OCI-LY7 (cell line): ENCODE measurements around the gene ARHGEF11.

Experiments
- EZH2phosphoT487 ChIP-seq: fragments of 200-600 bp; sonication (generic); IDR thresholded peaks from 2 replicates; pipeline ENCODE4 v1.6.1; 2018; ENCODE audit warnings: low read depth, borderline replicate concordance, mild to moderate bottlenecking, mixed run types, antibody characterized with exemption, low read length, moderate library complexity, mixed read lengths
- TF ChIP-seq, protein P1 (sequence below): fragments of 200-600 bp; sonication (generic); conservative IDR thresholded peaks from 2 replicates; pipeline ENCODE4 v1.5.1; 2014; ENCODE audit warnings: mild to moderate bottlenecking, antibody characterized with exemption, low read length, moderate library complexity, mixed read lengths

DNA sequence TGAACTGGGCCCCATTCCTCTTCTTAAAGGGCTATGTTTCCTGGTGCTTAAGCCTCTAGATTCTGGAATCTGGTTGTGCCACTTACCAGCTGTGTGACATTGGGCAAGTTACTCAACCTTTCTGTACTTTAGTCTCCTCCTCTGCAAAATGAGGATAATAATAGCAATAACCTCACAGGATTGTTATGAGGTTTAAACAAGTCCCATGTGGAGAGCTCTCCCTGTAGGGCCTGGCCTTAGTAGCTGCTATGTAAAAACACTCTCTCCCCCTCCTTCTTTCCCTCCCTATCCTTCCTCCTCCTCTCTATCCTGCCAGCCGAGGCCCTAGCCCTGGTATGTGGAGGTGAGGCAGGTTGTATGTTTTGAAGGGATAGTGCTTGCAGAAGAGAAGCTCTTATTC lies 160.2 kb downstream of the ARHGEF11 start:
- TF ChIP-seq, protein P1, sequence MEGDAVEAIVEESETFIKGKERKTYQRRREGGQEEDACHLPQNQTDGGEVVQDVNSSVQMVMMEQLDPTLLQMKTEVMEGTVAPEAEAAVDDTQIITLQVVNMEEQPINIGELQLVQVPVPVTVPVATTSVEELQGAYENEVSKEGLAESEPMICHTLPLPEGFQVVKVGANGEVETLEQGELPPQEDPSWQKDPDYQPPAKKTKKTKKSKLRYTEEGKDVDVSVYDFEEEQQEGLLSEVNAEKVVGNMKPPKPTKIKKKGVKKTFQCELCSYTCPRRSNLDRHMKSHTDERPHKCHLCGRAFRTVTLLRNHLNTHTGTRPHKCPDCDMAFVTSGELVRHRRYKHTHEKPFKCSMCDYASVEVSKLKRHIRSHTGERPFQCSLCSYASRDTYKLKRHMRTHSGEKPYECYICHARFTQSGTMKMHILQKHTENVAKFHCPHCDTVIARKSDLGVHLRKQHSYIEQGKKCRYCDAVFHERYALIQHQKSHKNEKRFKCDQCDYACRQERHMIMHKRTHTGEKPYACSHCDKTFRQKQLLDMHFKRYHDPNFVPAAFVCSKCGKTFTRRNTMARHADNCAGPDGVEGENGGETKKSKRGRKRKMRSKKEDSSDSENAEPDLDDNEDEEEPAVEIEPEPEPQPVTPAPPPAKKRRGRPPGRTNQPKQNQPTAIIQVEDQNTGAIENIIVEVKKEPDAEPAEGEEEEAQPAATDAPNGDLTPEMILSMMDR: no peak
- no peak for TF ChIP-seq EZH2phosphoT487
